Uterus (tissue), 4 donors: ENCODE data around the gene DOCK1. TPM values are rescaled to one million over a fixed set of nuclear protein-coding genes. Genes with fewer than 3 reads are reported as not detected.
A peak's percentile ranks its signal among the peaks of the same experiment; 100 is the strongest.

ENCODE experiments used
- DNase-seq, 2 donors: peaks; one replicate each; pipeline ENCODE4 v3.0.0-alpha.2; 2019 to 2020
- H3K27ac ChIP-seq, 2 donors: fragments of 200-600 bp; sonication (generic); 1 replicate in 1 of 2; 2 replicates in 1 of 2; pipeline ENCODE4 v1.5.1; 2016 to 2018
- H3K27me3 ChIP-seq, 2 donors: fragments of 200-600 bp; sonication (generic); one replicate each; pipeline ENCODE4 v1.5.1; 2018 to 2019; ENCODE audit warnings: control low read depth in 1 of 2
- H3K36me3 ChIP-seq, 2 donors: fragments of 200-600 bp; sonication (generic); one replicate each; pipeline ENCODE4 v1.5.1; 2019; ENCODE audit warnings: control low read depth in 1 of 2
- H3K4me1 ChIP-seq, 2 donors: fragments of 200-600 bp; sonication (generic); one replicate each; pipeline ENCODE4 v1.5.1; 2018 to 2019; ENCODE audit warnings: control low read depth in 1 of 2
- H3K4me3 ChIP-seq, 2 donors: fragments of 200-600 bp; sonication (generic); 1 replicate in 1 of 2; 2 replicates in 1 of 2; pipeline ENCODE4 v1.5.1; 2018 to 2019; ENCODE audit warnings: mild to moderate bottlenecking in 1 of 2
- H3K9me3 ChIP-seq, 2 donors: fragments of 200-600 bp; sonication (generic); one replicate each; pipeline ENCODE4 v1.5.1; 2019; ENCODE audit warnings: control low read depth in 1 of 2
- POLR2A ChIP-seq, 2 donors: fragments of 450-650 bp; IDR thresholded peaks; one replicate each; pipeline ENCODE4 v1.6.1; 2016; ENCODE audit warnings: antibody characterized with exemption in 2 of 2, mild to moderate bottlenecking in 1 of 2, moderate library complexity in 1 of 2
- intact Hi-C: fragments of 100-400 bp; cut with DNase I; formaldehyde crosslinking; loops from one replicate; pipeline ENCODE4 v1.15.1; 2023; ENCODE audit warnings: low total_unique reads
- total RNA-seq, 4 donors: library from RNA; depleted of rRNA in 3 of 4; stranded (reverse); fragments of >200 nt in 3 of 4; gene quantifications; one replicate each; pipeline versions ENCODE4 v1.1.0 to v1.2.4, GENCODE V29; 2014 to 2023
- TF ChIP-seq, protein P1 (sequence below), 4 experiments: fragments of 200-600 bp in 2 of 4; fragments of 450-650 bp in 2 of 4; sonication (generic) in 2 of 4; IDR thresholded peaks; one replicate each; pipeline ENCODE4 v1.5.1; 2016 to 2019; ENCODE audit warnings: antibody characterized with exemption in 4 of 4, mild to moderate bottlenecking in 2 of 4, moderate library complexity in 1 of 4
- donor health status: DM: yes; HTN: yes; CAD: no.

DOCK1 gene
- total RNA-seq, 4 donors from 2014 or later, result 15.6 to 130 (median 65.0) TPM

DNA sequence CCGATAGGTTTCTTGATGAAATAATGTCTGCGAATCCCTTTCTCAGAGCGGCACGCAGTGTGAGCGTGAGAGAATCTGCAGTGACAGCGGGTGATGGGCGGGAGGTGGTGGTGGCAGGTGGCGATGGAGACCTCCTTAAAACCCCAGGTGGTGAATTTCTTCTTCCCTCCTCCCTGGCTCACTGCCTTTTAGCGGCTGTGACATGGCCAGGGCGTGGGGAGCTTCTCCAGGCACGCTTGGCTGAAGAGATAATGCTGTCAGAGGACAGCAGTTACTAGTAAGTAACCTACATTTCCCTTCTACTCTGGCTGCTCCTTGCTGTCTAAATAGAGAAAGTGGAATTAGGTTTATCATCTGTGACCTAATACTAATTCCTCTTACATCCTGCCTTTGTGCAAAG lies 432.6 kb downstream of the DOCK1 start:
- Histone ChIP-seq H3K27ac (no peak overlapping the region), H3K27me3 (no peaks in the 10 kb centered on the region), H3K4me1 (no peaks in the 10 kb centered on the region), H3K9me3 (no peaks in the 10 kb centered on the region), H3K4me3 (no peak overlapping the region), H3K36me3 (no peaks in the 10 kb centered on the region)
- no peak for TF ChIP-seq POLR2A (IDR thresholded peaks at IDR 0.05)
- TF ChIP-seq, protein P1, sequence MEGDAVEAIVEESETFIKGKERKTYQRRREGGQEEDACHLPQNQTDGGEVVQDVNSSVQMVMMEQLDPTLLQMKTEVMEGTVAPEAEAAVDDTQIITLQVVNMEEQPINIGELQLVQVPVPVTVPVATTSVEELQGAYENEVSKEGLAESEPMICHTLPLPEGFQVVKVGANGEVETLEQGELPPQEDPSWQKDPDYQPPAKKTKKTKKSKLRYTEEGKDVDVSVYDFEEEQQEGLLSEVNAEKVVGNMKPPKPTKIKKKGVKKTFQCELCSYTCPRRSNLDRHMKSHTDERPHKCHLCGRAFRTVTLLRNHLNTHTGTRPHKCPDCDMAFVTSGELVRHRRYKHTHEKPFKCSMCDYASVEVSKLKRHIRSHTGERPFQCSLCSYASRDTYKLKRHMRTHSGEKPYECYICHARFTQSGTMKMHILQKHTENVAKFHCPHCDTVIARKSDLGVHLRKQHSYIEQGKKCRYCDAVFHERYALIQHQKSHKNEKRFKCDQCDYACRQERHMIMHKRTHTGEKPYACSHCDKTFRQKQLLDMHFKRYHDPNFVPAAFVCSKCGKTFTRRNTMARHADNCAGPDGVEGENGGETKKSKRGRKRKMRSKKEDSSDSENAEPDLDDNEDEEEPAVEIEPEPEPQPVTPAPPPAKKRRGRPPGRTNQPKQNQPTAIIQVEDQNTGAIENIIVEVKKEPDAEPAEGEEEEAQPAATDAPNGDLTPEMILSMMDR (IDR thresholded peaks at IDR 0.05), result no peak
- intact Hi-C loops, result no loop called here
- peak in 1 of 2 donors; percentile 26 for DNase-seq

- peak in 1 of 2 donors; percentile 23 for DNase-seq
- TF ChIP-seq POLR2A (IDR thresholded peaks at IDR 0.05), result no peak
- TF ChIP-seq, protein P1 (IDR thresholded peaks at IDR 0.05), result no peak
- Histone ChIP-seq H3K4me1 (no peaks in the 10 kb centered on the region), H3K27ac (no peak overlapping the region), H3K27me3 (no peaks in the 10 kb centered on the region), H3K9me3 (no peaks in the 10 kb centered on the region), H3K36me3 (no peaks in the 10 kb centered on the region), H3K4me3 (no peak overlapping the region)
- intact Hi-C loops, result no loop called here
These were observed 433.3 kb downstream of the DOCK1 start for GRCh38 chr10:127338399-127339110.

DNA sequence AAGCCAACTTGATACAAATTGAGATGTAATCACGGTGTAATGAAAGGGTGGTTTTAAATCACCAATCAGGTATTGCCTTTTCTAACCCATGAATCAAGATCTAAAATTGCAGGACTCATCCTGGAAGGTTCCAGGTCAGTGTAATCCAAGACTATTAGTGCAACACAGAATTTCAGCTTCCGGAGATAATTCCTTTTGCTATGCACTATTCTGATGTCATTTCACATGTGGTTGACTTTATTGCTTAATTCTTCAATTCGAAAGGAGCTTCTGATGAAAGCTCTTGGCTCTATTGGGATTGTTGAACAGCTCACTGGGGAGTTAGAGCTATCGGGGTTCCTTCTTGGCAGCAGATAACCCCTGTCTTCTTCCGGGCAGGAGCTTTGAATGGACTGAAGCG lies 438.6 kb downstream of the DOCK1 start:
- Histone ChIP-seq H3K27me3 (no peaks in the 10 kb centered on the region), H3K4me1 (no peaks in the 10 kb centered on the region), H3K36me3 (no peaks in the 10 kb centered on the region), H3K27ac (no peak overlapping the region), H3K9me3 (no peaks in the 10 kb centered on the region), H3K4me3 (no peak overlapping the region)
- no peak for TF ChIP-seq POLR2A (IDR thresholded peaks at IDR 0.05)
- TF ChIP-seq, protein P1 (IDR thresholded peaks at IDR 0.05), result no peak
- intact Hi-C loops, result no loop called here
- DNase-seq, result no peak

DNA sequence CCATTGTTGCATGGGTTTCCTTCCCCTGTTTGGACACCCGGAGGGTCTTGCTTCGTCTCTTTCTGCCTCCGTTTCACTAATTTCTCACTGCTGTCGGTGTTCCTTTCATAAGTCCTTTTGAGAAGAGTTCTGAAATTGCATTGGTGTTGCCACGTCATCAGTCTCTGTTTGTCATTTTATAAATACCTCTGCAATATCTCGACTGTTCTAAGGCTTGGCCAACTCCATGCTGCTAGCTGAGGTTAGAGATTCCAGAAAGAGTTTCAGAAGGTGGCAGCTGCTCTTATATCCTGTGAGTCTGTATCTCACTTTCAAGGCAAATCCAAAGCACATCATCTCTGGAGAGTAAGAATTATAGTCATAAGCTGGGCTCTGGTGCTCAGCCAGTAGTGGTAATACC lies 439.1 kb downstream of the DOCK1 start:
- intact Hi-C loops, result no loop called here
- no peaks in the 10 kb centered on the region for H3K27me3 ChIP-seq
- no peak overlapping the region for H3K27ac ChIP-seq
- DNase-seq, result no peak
- H3K9me3 ChIP-seq, result no peaks in the 10 kb centered on the region
- TF ChIP-seq, protein P1 (IDR thresholded peaks at IDR 0.05), result no peak
- TF ChIP-seq POLR2A (IDR thresholded peaks at IDR 0.05), result no peak
- no peaks in the 10 kb centered on the region for H3K4me1 ChIP-seq
- no peaks in the 10 kb centered on the region for H3K36me3 ChIP-seq
- H3K4me3 ChIP-seq, result no peak overlapping the region

GRCh38 chr10:127345231-127345965 lies 440.2 kb downstream of the DOCK1 start:
- no peaks in the 10 kb centered on the region for H3K9me3 ChIP-seq

More at GRCh38 chr10:127345231-127345965, 440.2 kb downstream of the DOCK1 start:
- H3K4me1 ChIP-seq, result no peaks in the 10 kb centered on the region
- H3K4me3 ChIP-seq, result no peak overlapping the region
- no peak for DNase-seq
- H3K27ac ChIP-seq, result no peak overlapping the region
- intact Hi-C loops, result no loop called here
- H3K27me3 ChIP-seq, result no peaks in the 10 kb centered on the region
- TF ChIP-seq, protein P1 (IDR thresholded peaks at IDR 0.05), result no peak
- no peak for TF ChIP-seq POLR2A (IDR thresholded peaks at IDR 0.05)
- no peaks in the 10 kb centered on the region for H3K36me3 ChIP-seq
